CD8-positive, alpha-beta memory T cell (primary cell): ENCODE measurements around the gene PBXIP1. TPM values are rescaled to one million over a fixed set of nuclear protein-coding genes. Genes with fewer than 3 reads are reported as not detected.
A peak's percentile ranks its signal among the peaks of the same experiment; 100 is the strongest.

Source experiments
- CTCF ChIA-PET: fragments of 350-600 bp; sonication (Branson Sonifier 250); formaldehyde crosslinking; loops from one replicate; lab custom pipeline; 2021; ENCODE audit warnings: antibody characterized with exemption; lab: Charles Lee
- POLR2A ChIA-PET: fragments of 350-600 bp; sonication (Branson Sonifier 250); formaldehyde crosslinking; loops from one replicate; lab custom pipeline; 2021; ENCODE audit warnings: antibody characterized with exemption; lab: Charles Lee
- DNase-seq, 5 donors: peaks; one replicate each; pipeline versions ENCODE4 v3.0.0 to v3.0.0-alpha.2; 2020 to 2022; ENCODE audit warnings: mixed read lengths in 1 of 5
- H3K27ac ChIP-seq: one replicate; pipeline ENCODE4 v1.7.0; 2013; ENCODE audit warnings: low read depth, mild to moderate bottlenecking, low read length, moderate library complexity
- H3K27me3 ChIP-seq: 2 replicates; pipeline ENCODE4 v1.7.0; 2013; ENCODE audit warnings: low read length, mild to moderate bottlenecking; ENCODE audit not compliant: insufficient read depth, poor library complexity, severe bottlenecking
- H3K36me3 ChIP-seq: 2 replicates; pipeline ENCODE4 v1.7.0; 2013; ENCODE audit warnings: mild to moderate bottlenecking, low read length, moderate library complexity; ENCODE audit not compliant: insufficient read depth
- H3K4me1 ChIP-seq: 2 replicates; pipeline ENCODE4 v1.7.0; 2013; ENCODE audit warnings: mild to moderate bottlenecking, low read length, moderate library complexity; ENCODE audit not compliant: insufficient read depth
- H3K4me3 ChIP-seq: 2 replicates; pipeline ENCODE4 v1.7.0; 2013; ENCODE audit warnings: mild to moderate bottlenecking, low read length
- H3K9me3 ChIP-seq: 2 replicates; pipeline ENCODE4 v1.7.0; 2013; ENCODE audit warnings: mild to moderate bottlenecking, low read length
- H3K27ac Mint-ChIP-seq, 8 donors: one replicate each; pipeline ENCODE4 v1.8.0; 2020 to 2021; ENCODE audit warnings: mixed read lengths in 8 of 8, mild to moderate bottlenecking in 6 of 8, inconsistent platforms in 3 of 8, moderate library complexity in 3 of 8
- H3K27me3 Mint-ChIP-seq, 2 donors: one replicate each; pipeline ENCODE4 v1.8.0; 2020 to 2021; ENCODE audit warnings: mixed read lengths in 2 of 2, mild to moderate bottlenecking in 1 of 2, moderate library complexity in 1 of 2
- H3K36me3 Mint-ChIP-seq, 3 donors: one replicate each; pipeline ENCODE4 v1.8.0; 2020 to 2021; ENCODE audit warnings: mixed read lengths in 3 of 3, inconsistent platforms in 1 of 3, mild to moderate bottlenecking in 1 of 3
- H3K4me1 Mint-ChIP-seq, 3 donors: one replicate each; pipeline ENCODE4 v1.8.0; 2020 to 2021; ENCODE audit warnings: mixed read lengths in 3 of 3, inconsistent platforms in 1 of 3, mild to moderate bottlenecking in 1 of 3
- H3K4me3 Mint-ChIP-seq, 7 donors: one replicate each; pipeline ENCODE4 v1.8.0; 2020 to 2021; ENCODE audit warnings: mixed read lengths in 7 of 7, mild to moderate bottlenecking in 6 of 7, moderate library complexity in 4 of 7, inconsistent platforms in 2 of 7
- H3K9me3 Mint-ChIP-seq, 5 donors: one replicate each; pipeline ENCODE4 v1.8.0; 2020 to 2022; ENCODE audit warnings: mixed read lengths in 5 of 5, mild to moderate bottlenecking in 3 of 5, moderate library complexity in 2 of 5, inconsistent platforms in 1 of 5
- polyA plus RNA-seq: library from polyadenylated mRNA; unstranded; fragments of 300-500 nt; fragmentation: Illumina TruSeq; gene quantifications from one replicate; pipeline ENCODE4 v1.2.3, GENCODE V29; 2021
- total RNA-seq, 2 experiments: library from RNA; stranded (reverse); gene quantifications; one replicate each; pipeline ENCODE4 v1.2.3, GENCODE V29; 2021

Gene PBXIP1
- total and polyA plus RNA-seq, 3 experiments from 2014 or later, result 35.9 to 295 (median 36.1) TPM

GRCh38 chr1:154926201-154926600 is 29.7 kb downstream of the PBXIP1 start:
- DNase-seq, result no peak
- CTCF ChIA-PET, result interaction anchor here (1.4 kb wide), 2 partner anchors 10 to 92 kb away, joined by 3 to 5 read pairs; partner anchors contain the start of gene PMVK
- H3K9me3 Mint-ChIP-seq, result no peaks in the 10 kb centered on the region

GRCh38 chr1:154925335-154926170 is 30.3 kb downstream of the PBXIP1 start:
- Mint-ChIP-seq H3K36me3 (peaks cover 0 to 70% (median 17%) of the 10 kb centered on the region in 3 donors), H3K9me3 (no peaks in the 10 kb centered on the region), H3K27me3 (no peaks in the 10 kb centered on the region), H3K27ac (peak overlapping the region in 7 of 8 donors; percentile 17 to 90 (median 82)), H3K4me1 (peaks cover 0 to 14% (median 5%) of the 10 kb centered on the region in 3 donors), H3K4me3 (no peak overlapping the region)
- POLR2A ChIA-PET, result interaction anchor here (0.7 kb wide), 1 partner anchor 13 kb away, joined by 3 read pairs; no protein-coding TSS in a partner anchor
- Histone ChIP-seq H3K4me1 (no peaks in the 10 kb centered on the region), H3K27me3 (no peaks in the 10 kb centered on the region), H3K9me3 (no peaks in the 10 kb centered on the region), H3K4me3 (no peak overlapping the region), H3K36me3 (peaks cover 6% of the 10 kb centered on the region), H3K27ac (no peak overlapping the region)
- DNase-seq, result no peak
- CTCF ChIA-PET, result interaction anchor here (1.4 kb wide), 2 partner anchors 10 to 92 kb away, joined by 3 to 5 read pairs; partner anchors contain the start of gene PMVK

More at GRCh38 chr1:154926201-154926600, 29.7 kb downstream of the PBXIP1 start:
- Mint-ChIP-seq H3K36me3 (peaks cover 0 to 72% (median 17%) of the 10 kb centered on the region in 3 donors), H3K4me3 (no peak overlapping the region), H3K27ac (peak overlapping the region in 4 of 8 donors; percentile 67 to 90 (median 86)), H3K27me3 (no peaks in the 10 kb centered on the region), H3K4me1 (peaks cover 0 to 14% (median 5%) of the 10 kb centered on the region in 3 donors)
- no peak overlapping the region for H3K27ac ChIP-seq
- no peaks in the 10 kb centered on the region for H3K27me3 ChIP-seq
- peaks cover 6% of the 10 kb centered on the region for H3K36me3 ChIP-seq
- no peak overlapping the region for H3K4me3 ChIP-seq
- POLR2A ChIA-PET, result no interaction called here
- H3K4me1 ChIP-seq, result no peaks in the 10 kb centered on the region
- no peaks in the 10 kb centered on the region for H3K9me3 ChIP-seq

DNA sequence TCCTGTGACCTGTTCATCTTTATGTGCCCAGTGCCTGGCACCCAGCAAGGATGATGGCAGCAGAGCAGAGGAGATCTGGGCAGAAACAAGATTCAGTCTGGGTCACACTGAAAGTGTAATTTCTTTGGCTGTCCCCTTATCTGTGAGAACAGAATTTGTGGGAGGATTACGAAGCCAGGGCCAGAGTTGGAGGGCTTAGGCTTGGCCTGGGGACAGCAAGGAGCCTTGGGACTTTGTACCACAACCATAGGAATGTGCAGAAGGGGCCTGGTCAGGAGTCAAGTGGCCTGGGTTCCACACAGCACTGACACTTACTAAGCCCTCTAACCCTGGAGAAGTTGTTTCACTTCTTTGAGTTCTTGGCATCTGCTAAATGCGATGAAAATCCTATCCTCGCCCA is 32.2 kb downstream of the PBXIP1 start:
- DNase-seq, result no peak
- no peaks in the 10 kb centered on the region for H3K9me3 ChIP-seq
- H3K36me3 Mint-ChIP-seq, result peaks cover 0 to 58% (median 17%) of the 10 kb centered on the region in 3 donors
- peak overlapping the region in 2 of 8 donors; percentile 49 to 75 for H3K27ac Mint-ChIP-seq
- H3K36me3 ChIP-seq, result peaks cover 6% of the 10 kb centered on the region
- no peaks in the 10 kb centered on the region for H3K27me3 Mint-ChIP-seq
- H3K27ac ChIP-seq, result no peak overlapping the region
- no peaks in the 10 kb centered on the region for H3K27me3 ChIP-seq
- H3K4me1 Mint-ChIP-seq, result peaks cover 0 to 14% (median 5%) of the 10 kb centered on the region in 3 donors
- no peak overlapping the region for H3K4me3 Mint-ChIP-seq
- H3K9me3 Mint-ChIP-seq, result no peaks in the 10 kb centered on the region
- CTCF ChIA-PET, result interaction anchor here (0.9 kb wide), 1 partner anchor 120 kb away, joined by 3 read pairs; no protein-coding TSS in a partner anchor
- H3K4me3 ChIP-seq, result no peak overlapping the region
- H3K4me1 ChIP-seq, result no peaks in the 10 kb centered on the region
- POLR2A ChIA-PET, result no interaction called here

- POLR2A ChIA-PET, result no interaction called here
- Histone ChIP-seq H3K9me3 (no peaks in the 10 kb centered on the region), H3K27me3 (no peaks in the 10 kb centered on the region), H3K4me3 (no peak overlapping the region), H3K36me3 (no peaks in the 10 kb centered on the region), H3K27ac (no peak overlapping the region), H3K4me1 (no peaks in the 10 kb centered on the region)
- DNase-seq, result no peak
- Mint-ChIP-seq H3K36me3 (peaks cover 4 to 7% (median 4%) of the 10 kb centered on the region in 3 donors), H3K27ac (no peak overlapping the region), H3K4me3 (no peak overlapping the region), H3K27me3 (no peaks in the 10 kb centered on the region), H3K4me1 (no peaks in the 10 kb centered on the region), H3K9me3 (no peaks in the 10 kb centered on the region)
- CTCF ChIA-PET, result no interaction called here
These were observed 42.6 kb downstream of the PBXIP1 start for GRCh38 chr1:154913273-154913672.

GRCh38 chr1:154912755-154913154 is 43.1 kb downstream of the PBXIP1 start:
- no peaks in the 10 kb centered on the region for H3K9me3 Mint-ChIP-seq
- Histone ChIP-seq H3K4me3 (no peak overlapping the region), H3K27ac (no peak overlapping the region), H3K4me1 (no peaks in the 10 kb centered on the region), H3K36me3 (no peaks in the 10 kb centered on the region), H3K27me3 (no peaks in the 10 kb centered on the region), H3K9me3 (no peaks in the 10 kb centered on the region)
- H3K27me3 Mint-ChIP-seq, result no peaks in the 10 kb centered on the region
- no peak overlapping the region for H3K27ac Mint-ChIP-seq
- no peak overlapping the region for H3K4me3 Mint-ChIP-seq
- no peaks in the 10 kb centered on the region for H3K4me1 Mint-ChIP-seq
- ChIA-PET POLR2A (interaction anchor here (0.5 kb wide), 1 partner anchor 13 kb away, joined by 3 read pairs; no protein-coding TSS in a partner anchor), CTCF (no interaction called here)
- peaks cover 4 to 7% (median 4%) of the 10 kb centered on the region in 3 donors for H3K36me3 Mint-ChIP-seq
- no peak for DNase-seq

GRCh38 chr1:154911691-154912550 is 44.0 kb downstream of the PBXIP1 start:
- no peaks in the 10 kb centered on the region for H3K9me3 ChIP-seq
- no peak for DNase-seq
- H3K27me3 ChIP-seq, result no peaks in the 10 kb centered on the region
- CTCF ChIA-PET, result no interaction called here
- H3K36me3 ChIP-seq, result no peaks in the 10 kb centered on the region
- no peaks in the 10 kb centered on the region for H3K4me1 ChIP-seq
- H3K4me1 Mint-ChIP-seq, result no peaks in the 10 kb centered on the region
- no peak overlapping the region for H3K27ac ChIP-seq
- no peak overlapping the region for H3K4me3 ChIP-seq
- H3K27ac Mint-ChIP-seq, result peak overlapping the region in 1 of 8 donors; percentile 29
- no peaks in the 10 kb centered on the region for H3K27me3 Mint-ChIP-seq
- no peak overlapping the region for H3K4me3 Mint-ChIP-seq
- POLR2A ChIA-PET, result interaction anchor here (0.5 kb wide), 1 partner anchor 14 kb away, joined by 3 read pairs; no protein-coding TSS in a partner anchor
- no peaks in the 10 kb centered on the region for H3K9me3 Mint-ChIP-seq
- H3K36me3 Mint-ChIP-seq, result peaks cover 4 to 6% (median 4%) of the 10 kb centered on the region in 3 donors

DNA sequence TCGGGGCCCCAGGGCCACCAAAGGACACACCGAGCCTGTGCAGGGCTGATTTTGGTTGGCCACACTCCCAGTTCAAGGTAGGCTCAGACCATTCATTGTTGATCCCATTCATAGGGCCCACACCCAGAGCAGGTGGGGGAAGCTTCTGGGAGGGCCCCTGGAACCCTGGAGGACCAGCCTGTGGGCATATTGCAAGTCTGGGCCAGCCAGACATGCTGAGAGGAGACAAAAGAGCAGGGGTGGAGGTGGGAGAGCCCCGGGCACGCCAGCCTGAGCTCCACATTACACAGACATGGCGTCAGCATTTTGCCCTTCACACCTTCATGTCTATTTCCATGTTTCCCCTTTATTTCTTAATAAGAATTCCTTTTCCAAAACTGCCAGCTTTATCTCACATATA is 45.0 kb downstream of the PBXIP1 start:
- no peaks in the 10 kb centered on the region for H3K9me3 Mint-ChIP-seq
- Histone ChIP-seq H3K27ac (no peak overlapping the region), H3K4me3 (no peak overlapping the region), H3K27me3 (no peaks in the 10 kb centered on the region), H3K9me3 (no peaks in the 10 kb centered on the region), H3K4me1 (no peaks in the 10 kb centered on the region), H3K36me3 (no peaks in the 10 kb centered on the region)
- no peak overlapping the region for H3K4me3 Mint-ChIP-seq
- POLR2A ChIA-PET, result no interaction called here
- H3K27ac Mint-ChIP-seq, result peak overlapping the region in 1 of 8 donors; percentile 26
- DNase-seq, result no peak
- no peaks in the 10 kb centered on the region for H3K36me3 Mint-ChIP-seq
- CTCF ChIA-PET, result interaction anchor here (1.5 kb wide), 1 partner anchor 181 kb away, joined by 3 read pairs; no protein-coding TSS in a partner anchor
- H3K4me1 Mint-ChIP-seq, result no peaks in the 10 kb centered on the region
- H3K27me3 Mint-ChIP-seq, result no peaks in the 10 kb centered on the region
